ENCODE data around the gene SPINT3.
"Not testable (repeated sequence)": the region's sequence is repeated elsewhere in the genome, so short reads cannot be mapped to it uniquely, and the experiment has no call there.

Gene SPINT3

GRCh38 chr20:45477530-45478148 is 37.8 kb downstream of the SPINT3 start:
- H3K36me3 ChIP-seq (ENCODE audit: control insufficient read depth, insufficient read depth, low read length); H3K4me3 ChIP-seq (ENCODE audit: extremely low read depth, insufficient read depth, low read length, poor library complexity, severe bottlenecking); H3K9me3 ChIP-seq (ENCODE audit: control insufficient read depth, low read length); H3K27ac ChIP-seq (ENCODE audit: low read depth, low read length, severe bottlenecking); H3K4me1 ChIP-seq (ENCODE audit: control insufficient read depth, insufficient read depth, low read length, poor library complexity, severe bottlenecking): not testable (repeated sequence)
- WGBS, 2 experiments (ENCODE audit: insufficient coverage in 2 of 2) = 82 to 98% methylated on average over 5 to 6 of the region's 7 CpGs

DNA sequence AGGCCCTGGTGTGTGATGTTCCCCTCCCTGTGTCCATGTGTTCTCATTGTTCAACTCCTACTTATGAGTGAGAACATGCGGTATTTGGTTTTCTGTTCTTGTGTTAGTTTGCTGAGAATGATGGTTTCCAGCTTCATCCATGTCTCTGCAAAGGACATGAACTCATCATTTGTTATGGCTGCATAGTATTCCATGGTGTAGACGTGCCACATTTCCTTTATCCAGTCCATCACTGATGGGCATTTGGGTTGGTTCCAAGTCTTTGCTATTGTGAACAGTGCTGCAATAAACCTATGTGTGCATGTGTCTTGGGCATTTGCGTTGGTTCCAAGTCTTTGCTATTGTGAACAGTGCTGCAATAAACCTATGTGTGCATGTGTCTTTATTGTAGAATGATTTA is 43.1 kb downstream of the SPINT3 start:
- not testable (repeated sequence) for H3K27ac ChIP-seq (ENCODE audit: low read depth, low read length, severe bottlenecking); H3K36me3 ChIP-seq (ENCODE audit: control insufficient read depth, insufficient read depth, low read length)
- WGBS, 2 experiments (ENCODE audit: insufficient coverage in 2 of 2) = 86 to 100% methylated on average over 2 of the region's 3 CpGs

GRCh38 chr20:45470937-45471336 is 44.5 kb downstream of the SPINT3 start:
- 43 to 57% methylated on average over 4 to 10 of the region's 10 CpGs for WGBS, 2 experiments (ENCODE audit: insufficient coverage in 2 of 2)
- peak overlapping the region; percentile 44 for H3K4me3 ChIP-seq (ENCODE audit: extremely low read depth, insufficient read depth, low read length, poor library complexity, severe bottlenecking)
- no peaks in the 10 kb centered on the region for H3K9me3 ChIP-seq (ENCODE audit: control insufficient read depth, low read length)
- no peaks in the 10 kb centered on the region for H3K36me3 ChIP-seq (ENCODE audit: control insufficient read depth, insufficient read depth, low read length)
- H3K4me1 ChIP-seq (ENCODE audit: control insufficient read depth, insufficient read depth, low read length, poor library complexity, severe bottlenecking) = no peaks in the 10 kb centered on the region
- no peak overlapping the region for H3K27ac ChIP-seq (ENCODE audit: low read depth, low read length, severe bottlenecking)

More for the DNA sequence above, 43.1 kb downstream of the SPINT3 start:
- H3K4me1 ChIP-seq (ENCODE audit: control insufficient read depth, insufficient read depth, low read length, poor library complexity, severe bottlenecking); H3K9me3 ChIP-seq (ENCODE audit: control insufficient read depth, low read length); H3K4me3 ChIP-seq (ENCODE audit: extremely low read depth, insufficient read depth, low read length, poor library complexity, severe bottlenecking): not testable (repeated sequence)

DNA sequence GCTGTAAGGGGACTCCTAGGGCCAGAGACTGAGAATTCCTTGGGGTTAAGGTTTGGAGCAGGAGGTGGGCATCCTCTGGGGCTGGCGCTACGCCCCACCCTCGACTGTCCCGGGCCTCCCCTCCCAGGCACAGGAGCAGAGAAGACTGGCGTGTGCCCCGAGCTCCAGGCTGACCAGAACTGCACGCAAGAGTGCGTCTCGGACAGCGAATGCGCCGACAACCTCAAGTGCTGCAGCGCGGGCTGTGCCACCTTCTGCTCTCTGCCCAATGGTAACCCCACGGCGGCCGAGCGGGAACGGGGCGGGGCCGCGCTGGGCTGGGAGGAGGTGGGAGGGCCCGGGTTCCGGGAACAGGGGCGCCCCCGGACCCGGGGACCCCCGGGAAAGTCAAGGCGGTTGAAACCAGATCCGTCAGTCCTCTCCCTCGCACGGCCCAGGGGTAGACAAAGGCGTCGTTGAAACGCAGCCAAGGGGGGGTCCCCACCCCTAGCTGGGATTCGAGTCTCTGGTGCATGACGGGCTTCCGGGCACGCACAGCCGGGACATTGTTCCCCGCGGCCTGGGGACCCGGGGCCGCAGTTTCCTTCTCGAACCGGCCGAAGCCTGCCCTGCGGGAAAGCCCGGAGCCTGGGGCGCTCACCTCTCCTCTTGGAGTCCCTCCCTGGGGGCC is 45.0 kb downstream of the SPINT3 start:
- 0 to 3% methylated on average over 38 to 42 of the region's 50 CpGs for WGBS, 2 experiments (ENCODE audit: insufficient coverage in 2 of 2)
- Histone ChIP-seq H3K27ac (ENCODE audit: low read depth, low read length, severe bottlenecking) (peak overlapping the region; percentile 13), H3K4me1 (ENCODE audit: control insufficient read depth, insufficient read depth, low read length, poor library complexity, severe bottlenecking) (no peaks in the 10 kb centered on the region), H3K9me3 (ENCODE audit: control insufficient read depth, low read length) (no peaks in the 10 kb centered on the region), H3K4me3 (ENCODE audit: extremely low read depth, insufficient read depth, low read length, poor library complexity, severe bottlenecking) (peak overlapping the region; percentile 44), H3K36me3 (ENCODE audit: control insufficient read depth, insufficient read depth, low read length) (no peaks in the 10 kb centered on the region)

DNA sequence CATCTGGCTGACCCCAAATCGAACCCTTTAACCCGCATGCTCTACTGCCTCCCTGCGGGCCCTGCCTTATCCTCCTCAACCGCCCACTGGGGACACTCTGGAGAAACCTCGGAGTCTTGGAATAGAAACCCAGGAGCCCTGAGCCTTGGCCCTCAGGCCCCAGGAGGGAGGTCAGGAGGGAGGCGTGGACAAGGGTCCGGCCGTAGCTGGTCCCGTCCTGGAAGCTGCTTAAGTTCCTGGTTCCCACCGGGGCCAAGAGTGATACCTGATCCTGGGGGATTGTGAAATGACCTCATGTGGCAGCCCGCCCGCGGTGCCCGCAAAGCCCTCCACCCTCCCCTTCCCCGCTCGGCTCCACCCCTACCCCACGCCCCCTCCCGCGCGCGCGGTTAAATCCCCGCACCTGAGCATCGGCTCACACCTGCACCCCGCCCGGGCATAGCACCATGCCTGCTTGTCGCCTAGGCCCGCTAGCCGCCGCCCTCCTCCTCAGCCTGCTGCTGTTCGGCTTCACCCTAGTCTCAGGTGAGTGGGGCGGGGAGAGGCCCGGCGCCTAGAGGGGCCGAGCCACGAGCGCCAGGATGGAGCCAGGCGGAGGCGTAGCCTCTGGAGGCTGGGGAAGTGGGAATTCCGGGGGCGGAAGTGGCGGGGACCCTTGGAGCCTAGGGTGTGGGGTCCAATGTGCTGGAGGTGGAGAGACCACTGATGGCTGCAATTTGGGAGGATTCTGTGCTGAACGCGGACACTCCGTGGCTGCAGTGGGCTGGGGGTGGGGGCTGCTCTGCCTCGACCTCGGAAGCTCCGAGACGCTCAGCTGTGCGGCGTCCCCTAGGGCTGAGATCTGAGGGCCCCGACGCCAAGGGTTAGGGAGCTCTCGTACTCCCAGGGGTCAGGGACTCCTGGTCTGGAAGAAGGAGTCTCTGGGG is 45.8 kb downstream of the SPINT3 start, which contains the start of gene WFDC2:
TSS of gene WFDC2 (plus strand) at position 418 of the 926 bp plus-strand sequence. CDS start at position 447, 29 bp downstream.
- Histone ChIP-seq H3K36me3 (ENCODE audit: control insufficient read depth, insufficient read depth, low read length) (no peaks in the 10 kb centered on the region), H3K4me3 (ENCODE audit: extremely low read depth, insufficient read depth, low read length, poor library complexity, severe bottlenecking) (peak within 1 kb of the TSS; percentile 44), H3K9me3 (ENCODE audit: control insufficient read depth, low read length) (no peaks in the 10 kb centered on the region), H3K27ac (ENCODE audit: low read depth, low read length, severe bottlenecking) (peak within 1 kb of the TSS; percentile 13), H3K4me1 (ENCODE audit: control insufficient read depth, insufficient read depth, low read length, poor library complexity, severe bottlenecking) (no peaks in the 10 kb centered on the region)
- 4 to 7% methylated on average over 34 to 37 of the region's 54 CpGs for WGBS, 2 experiments (ENCODE audit: insufficient coverage in 2 of 2)

DNA sequence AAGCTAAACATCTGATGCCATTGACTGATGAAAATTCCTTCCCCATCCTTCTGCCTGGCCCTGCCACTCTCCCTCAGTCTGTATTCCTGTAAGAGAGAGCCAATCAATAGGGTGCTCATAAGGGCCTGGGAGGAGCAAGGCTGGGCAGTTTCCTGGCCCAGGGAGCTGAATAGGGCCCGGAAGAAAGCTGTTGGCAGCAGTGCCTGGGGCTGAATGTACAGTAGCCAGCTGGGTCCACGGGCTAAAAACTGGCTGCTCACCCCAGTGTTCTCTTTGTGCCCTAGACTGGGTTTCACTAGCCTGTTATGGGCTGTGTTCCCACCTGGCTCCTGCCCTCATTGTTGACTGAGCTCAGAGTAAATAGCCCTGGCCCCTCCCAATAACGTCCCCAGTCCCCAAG is 47.6 kb downstream of the SPINT3 start:
- H3K27ac ChIP-seq (ENCODE audit: low read depth, low read length, severe bottlenecking) = no peak overlapping the region
- H3K4me3 ChIP-seq (ENCODE audit: extremely low read depth, insufficient read depth, low read length, poor library complexity, severe bottlenecking) = no peak overlapping the region
- H3K9me3 ChIP-seq (ENCODE audit: control insufficient read depth, low read length) = no peaks in the 10 kb centered on the region
- WGBS, 2 experiments (ENCODE audit: insufficient coverage in 2 of 2) = 55 to 63% methylated on average over 2 of the region's 3 CpGs
- H3K36me3 ChIP-seq (ENCODE audit: control insufficient read depth, insufficient read depth, low read length) = no peaks in the 10 kb centered on the region
- no peaks in the 10 kb centered on the region for H3K4me1 ChIP-seq (ENCODE audit: control insufficient read depth, insufficient read depth, low read length, poor library complexity, severe bottlenecking)

- Histone ChIP-seq H3K4me3 (ENCODE audit: extremely low read depth, insufficient read depth, low read length, poor library complexity, severe bottlenecking) (no peak overlapping the region), H3K27ac (ENCODE audit: low read depth, low read length, severe bottlenecking) (no peak overlapping the region), H3K9me3 (ENCODE audit: control insufficient read depth, low read length) (no peaks in the 10 kb centered on the region), H3K4me1 (ENCODE audit: control insufficient read depth, insufficient read depth, low read length, poor library complexity, severe bottlenecking) (no peaks in the 10 kb centered on the region), H3K36me3 (ENCODE audit: control insufficient read depth, insufficient read depth, low read length) (no peaks in the 10 kb centered on the region)
- 88% methylated on average over 4 of the region's 6 CpGs; no CpG with 5 or more reads in 1 of the 2 experiments for WGBS, 2 experiments (ENCODE audit: insufficient coverage in 2 of 2)
These were observed 48.2 kb downstream of the SPINT3 start for GRCh38 chr20:45467172-45467571.

- H3K9me3 ChIP-seq (ENCODE audit: control insufficient read depth, low read length) = no peaks in the 10 kb centered on the region
These were observed 49.7 kb downstream of the SPINT3 start for GRCh38 chr20:45465491-45466266.

GRCh38 chr20:45463709-45464108 is 51.7 kb downstream of the SPINT3 start:
- no peaks in the 10 kb centered on the region for H3K9me3 ChIP-seq (ENCODE audit: control insufficient read depth, low read length)
- WGBS, 2 experiments (ENCODE audit: insufficient coverage in 2 of 2) = 93% methylated on average over 3 of the region's 4 CpGs; no CpG with 5 or more reads in 1 of the 2 experiments
- no peaks in the 10 kb centered on the region for H3K36me3 ChIP-seq (ENCODE audit: control insufficient read depth, insufficient read depth, low read length)
- no peak overlapping the region for H3K27ac ChIP-seq (ENCODE audit: low read depth, low read length, severe bottlenecking)
- no peaks in the 10 kb centered on the region for H3K4me1 ChIP-seq (ENCODE audit: control insufficient read depth, insufficient read depth, low read length, poor library complexity, severe bottlenecking)
- H3K4me3 ChIP-seq (ENCODE audit: extremely low read depth, insufficient read depth, low read length, poor library complexity, severe bottlenecking) = no peak overlapping the region

More at GRCh38 chr20:45465491-45466266, 49.7 kb downstream of the SPINT3 start:
- WGBS, 2 experiments (ENCODE audit: insufficient coverage in 2 of 2) = no CpG with 5 or more reads among the region's 1 CpG
- Histone ChIP-seq H3K36me3 (ENCODE audit: control insufficient read depth, insufficient read depth, low read length) (no peaks in the 10 kb centered on the region), H3K27ac (ENCODE audit: low read depth, low read length, severe bottlenecking) (no peak overlapping the region), H3K4me3 (ENCODE audit: extremely low read depth, insufficient read depth, low read length, poor library complexity, severe bottlenecking) (no peak overlapping the region), H3K4me1 (ENCODE audit: control insufficient read depth, insufficient read depth, low read length, poor library complexity, severe bottlenecking) (no peaks in the 10 kb centered on the region)
